HL-60 (cell line): ENCODE measurements around the gene NCOA3.

ENCODE experiments used
- POLR2AphosphoS5 ChIP-seq: IDR thresholded peaks from 2 replicates; pipeline ENCODE4 v1.6.1; 2012; ENCODE audit warnings: low read depth
- TF ChIP-seq, protein P1 (sequence below): IDR thresholded peaks from one replicate; pipeline ENCODE4 v1.5.1; 2011; ENCODE audit warnings: low read length, control low read depth, inconsistent platforms; ENCODE audit not compliant: insufficient read depth
- TF ChIP-seq, protein P2 (sequence below): IDR thresholded peaks from 2 replicates; pipeline ENCODE4 v1.6.1; 2012; ENCODE audit warnings: low read depth; ENCODE audit not compliant: insufficient replicate concordance

DNA sequence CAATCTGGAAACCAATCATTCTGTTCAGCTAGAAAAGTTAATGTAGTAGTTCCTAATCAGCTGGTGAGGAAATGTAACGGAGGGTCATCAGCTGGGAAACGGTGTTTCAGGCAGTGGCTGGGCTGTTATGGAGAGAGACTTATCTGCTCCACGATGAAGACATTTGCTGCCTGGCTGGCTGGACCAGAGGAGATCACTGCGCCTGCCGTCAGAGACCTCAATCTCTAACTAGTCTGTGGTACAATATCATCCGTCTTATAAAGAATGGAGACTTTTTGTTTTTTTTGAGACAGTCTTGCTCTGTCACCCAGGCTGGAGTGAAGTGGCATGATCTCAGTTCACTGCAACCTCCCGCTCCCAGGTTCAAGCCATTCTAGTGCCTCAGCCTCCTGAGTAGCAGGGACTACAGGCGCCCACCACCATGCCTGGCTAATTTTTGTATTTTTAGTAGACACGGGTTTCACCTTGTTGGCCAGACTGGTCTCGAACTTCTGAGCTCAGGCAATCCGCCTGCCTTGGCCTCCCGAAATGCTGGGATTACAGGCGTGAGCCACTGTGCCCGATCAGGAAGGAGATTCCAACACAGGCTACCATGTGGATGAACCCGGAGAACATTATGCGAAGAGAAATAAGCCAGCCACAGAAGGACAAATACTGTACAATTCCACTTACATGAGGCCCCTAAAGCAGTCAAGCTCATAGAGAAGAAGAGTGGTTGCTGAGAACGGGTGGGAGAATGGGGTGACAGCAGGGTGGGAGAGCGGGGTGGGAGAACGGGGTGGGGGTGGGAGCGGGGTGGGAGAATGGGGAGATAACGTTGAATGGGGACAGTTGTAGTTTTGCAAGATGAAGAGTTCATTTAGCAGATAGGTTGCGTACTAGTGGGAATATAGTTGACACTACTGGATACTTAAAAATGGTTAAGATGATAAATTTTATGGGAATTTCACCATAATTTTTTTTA is 168.5 kb downstream of the NCOA3 start:
- TF ChIP-seq, protein P1, sequence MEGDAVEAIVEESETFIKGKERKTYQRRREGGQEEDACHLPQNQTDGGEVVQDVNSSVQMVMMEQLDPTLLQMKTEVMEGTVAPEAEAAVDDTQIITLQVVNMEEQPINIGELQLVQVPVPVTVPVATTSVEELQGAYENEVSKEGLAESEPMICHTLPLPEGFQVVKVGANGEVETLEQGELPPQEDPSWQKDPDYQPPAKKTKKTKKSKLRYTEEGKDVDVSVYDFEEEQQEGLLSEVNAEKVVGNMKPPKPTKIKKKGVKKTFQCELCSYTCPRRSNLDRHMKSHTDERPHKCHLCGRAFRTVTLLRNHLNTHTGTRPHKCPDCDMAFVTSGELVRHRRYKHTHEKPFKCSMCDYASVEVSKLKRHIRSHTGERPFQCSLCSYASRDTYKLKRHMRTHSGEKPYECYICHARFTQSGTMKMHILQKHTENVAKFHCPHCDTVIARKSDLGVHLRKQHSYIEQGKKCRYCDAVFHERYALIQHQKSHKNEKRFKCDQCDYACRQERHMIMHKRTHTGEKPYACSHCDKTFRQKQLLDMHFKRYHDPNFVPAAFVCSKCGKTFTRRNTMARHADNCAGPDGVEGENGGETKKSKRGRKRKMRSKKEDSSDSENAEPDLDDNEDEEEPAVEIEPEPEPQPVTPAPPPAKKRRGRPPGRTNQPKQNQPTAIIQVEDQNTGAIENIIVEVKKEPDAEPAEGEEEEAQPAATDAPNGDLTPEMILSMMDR: no peak
- TF ChIP-seq, protein P2, sequence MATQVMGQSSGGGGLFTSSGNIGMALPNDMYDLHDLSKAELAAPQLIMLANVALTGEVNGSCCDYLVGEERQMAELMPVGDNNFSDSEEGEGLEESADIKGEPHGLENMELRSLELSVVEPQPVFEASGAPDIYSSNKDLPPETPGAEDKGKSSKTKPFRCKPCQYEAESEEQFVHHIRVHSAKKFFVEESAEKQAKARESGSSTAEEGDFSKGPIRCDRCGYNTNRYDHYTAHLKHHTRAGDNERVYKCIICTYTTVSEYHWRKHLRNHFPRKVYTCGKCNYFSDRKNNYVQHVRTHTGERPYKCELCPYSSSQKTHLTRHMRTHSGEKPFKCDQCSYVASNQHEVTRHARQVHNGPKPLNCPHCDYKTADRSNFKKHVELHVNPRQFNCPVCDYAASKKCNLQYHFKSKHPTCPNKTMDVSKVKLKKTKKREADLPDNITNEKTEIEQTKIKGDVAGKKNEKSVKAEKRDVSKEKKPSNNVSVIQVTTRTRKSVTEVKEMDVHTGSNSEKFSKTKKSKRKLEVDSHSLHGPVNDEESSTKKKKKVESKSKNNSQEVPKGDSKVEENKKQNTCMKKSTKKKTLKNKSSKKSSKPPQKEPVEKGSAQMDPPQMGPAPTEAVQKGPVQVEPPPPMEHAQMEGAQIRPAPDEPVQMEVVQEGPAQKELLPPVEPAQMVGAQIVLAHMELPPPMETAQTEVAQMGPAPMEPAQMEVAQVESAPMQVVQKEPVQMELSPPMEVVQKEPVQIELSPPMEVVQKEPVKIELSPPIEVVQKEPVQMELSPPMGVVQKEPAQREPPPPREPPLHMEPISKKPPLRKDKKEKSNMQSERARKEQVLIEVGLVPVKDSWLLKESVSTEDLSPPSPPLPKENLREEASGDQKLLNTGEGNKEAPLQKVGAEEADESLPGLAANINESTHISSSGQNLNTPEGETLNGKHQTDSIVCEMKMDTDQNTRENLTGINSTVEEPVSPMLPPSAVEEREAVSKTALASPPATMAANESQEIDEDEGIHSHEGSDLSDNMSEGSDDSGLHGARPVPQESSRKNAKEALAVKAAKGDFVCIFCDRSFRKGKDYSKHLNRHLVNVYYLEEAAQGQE: no peak
- TF ChIP-seq POLR2AphosphoS5: no peak
